A673 (cell line): ENCODE results near the gene MOGAT3. TPM values are rescaled to one million over a fixed set of nuclear protein-coding genes. Genes with fewer than 3 reads are reported as not detected.

Experiments used
- BruUV-seq: library from RNA; stranded (reverse); fragments of 400-500 nt; replicated peaks from 2 replicates; lab custom pipeline; 2021; lab: Mats Ljungman, UMichigan
- CTCF ChIA-PET: fragments of 300-600 bp; sonication (Branson Sonifier 250); formaldehyde crosslinking; loops from one replicate; lab custom pipeline; 2022; ENCODE audit warnings: antibody characterized with exemption; lab: Charles Lee
- POLR2A ChIA-PET: fragments of 300-600 bp; sonication (Branson Sonifier 250); formaldehyde crosslinking; loops from one replicate; lab custom pipeline; 2022; ENCODE audit warnings: antibody characterized with exemption; ENCODE audit not compliant: low non-redundant PET; lab: Charles Lee
- DNase-seq: peaks from one replicate; pipeline ENCODE4 v3.0.0-alpha.2; 2015; ENCODE audit warnings: low spot score
- H3K27ac ChIP-seq: fragments of 200-600 bp; sonication (generic); 2 replicates; pipeline ENCODE4 v1.5.1; 2016; ENCODE audit warnings: mixed run types, low read depth, mild to moderate bottlenecking, mixed read lengths, antibody characterized with exemption, low read length; ENCODE audit not compliant: poor library complexity, severe bottlenecking
- H3K27me3 ChIP-seq: fragments of 200-600 bp; sonication (generic); replicated peaks from 2 replicates; pipeline ENCODE4 v1.6.1; 2017; ENCODE audit warnings: mixed run types, low read depth, mild to moderate bottlenecking, mixed read lengths, antibody characterized with exemption, low read length; ENCODE audit not compliant: insufficient read depth, poor library complexity
- H3K36me3 ChIP-seq: fragments of 200-600 bp; sonication (generic); 2 replicates; pipeline ENCODE4 v1.6.1; 2016; ENCODE audit warnings: mixed run types, mild to moderate bottlenecking, mixed read lengths, antibody characterized with exemption, low read length; ENCODE audit not compliant: insufficient read depth, poor library complexity, severe bottlenecking
- H3K4me1 ChIP-seq: fragments of 200-600 bp; sonication (generic); 2 replicates; pipeline ENCODE4 v1.6.1; 2017; ENCODE audit warnings: mixed run types, mild to moderate bottlenecking, mixed read lengths, antibody characterized with exemption, low read length; ENCODE audit not compliant: insufficient read depth, poor library complexity, severe bottlenecking
- H3K4me3 ChIP-seq: fragments of 200-600 bp; sonication (generic); 2 replicates; pipeline ENCODE4 v1.5.1; 2016; ENCODE audit warnings: low read depth, mixed run types, mild to moderate bottlenecking, mixed read lengths, low read length; ENCODE audit not compliant: poor library complexity, severe bottlenecking
- H3K9me3 ChIP-seq: fragments of 200-600 bp; sonication (generic); 2 replicates; pipeline ENCODE4 v1.6.1; 2016; ENCODE audit warnings: mixed run types, low read depth, mild to moderate bottlenecking, mixed read lengths, antibody characterized with exemption, low read length; ENCODE audit not compliant: poor library complexity, severe bottlenecking
- CTCF ChIP-seq: fragments of 300-800, 200-600 bp; sonication (generic); conservative IDR thresholded peaks from 2 replicates; pipeline ENCODE4 v1.5.1; 2017; ENCODE audit warnings: low read depth, mild to moderate bottlenecking, antibody characterized with exemption, low read length, moderate library complexity, mixed read lengths
- EZH2 ChIP-seq: fragments of 200-600 bp; sonication (generic); IDR thresholded peaks from 2 replicates; pipeline ENCODE4 v1.6.1; 2017; ENCODE audit warnings: borderline replicate concordance, low read depth, mild to moderate bottlenecking, mixed read lengths, antibody characterized with exemption, low read length; ENCODE audit not compliant: poor library complexity, severe bottlenecking
- intact Hi-C: fragments of 100-400 bp; cut with micrococcal nuclease; formaldehyde crosslinking; loops from one replicate; pipeline ENCODE4 v1.10.0; 2022; ENCODE audit not compliant: unreplicated experiment
- total RNA-seq: library from RNA; stranded (reverse); gene quantifications from 2 replicates; pipeline ENCODE4 v1.2.3, GENCODE V29; 2021

MOGAT3 gene
- total RNA-seq, 1 experiment from 2014 or later: not detected

GRCh38 chr7:101189109-101189508 is 11.7 kb downstream of the MOGAT3 start:
- ChIA-PET POLR2A (no interaction called here), CTCF (no interaction called here)
- Histone ChIP-seq H3K9me3 (no peaks in the 10 kb centered on the region), H3K4me3 (no peak overlapping the region), H3K27ac (no peak overlapping the region), H3K27me3 (no peaks in the 10 kb centered on the region), H3K36me3 (no peaks in the 10 kb centered on the region), H3K4me1 (no peaks in the 10 kb centered on the region)
- intact Hi-C loops: no loop called here
- TF ChIP-seq CTCF (no peak), EZH2 (no peak)
- no peak for DNase-seq
- no TSS peak for BruUV-seq

- CTCF ChIA-PET: interaction anchor here (0.7 kb wide), 1 partner anchor 276 kb away, joined by 3 read pairs; no protein-coding TSS in a partner anchor
- DNase-seq: no peak
- Histone ChIP-seq H3K4me3 (no peak overlapping the region), H3K27me3 (no peaks in the 10 kb centered on the region), H3K4me1 (no peaks in the 10 kb centered on the region), H3K36me3 (no peaks in the 10 kb centered on the region), H3K27ac (no peak overlapping the region), H3K9me3 (no peaks in the 10 kb centered on the region)
- intact Hi-C loops: no loop called here
- TF ChIP-seq EZH2: no peak
- BruUV-seq: no TSS peak
- POLR2A ChIA-PET: interaction anchor here (0.7 kb wide), 1 partner anchor 235 kb away, joined by 6 read pairs; no protein-coding TSS in a partner anchor
Measured at GRCh38 chr7:101186844-101187428, 13.9 kb downstream of the MOGAT3 start.

- H3K9me3 ChIP-seq: no peaks in the 10 kb centered on the region
- H3K4me3 ChIP-seq: no peak overlapping the region
- intact Hi-C loops: no loop called here
- CTCF ChIA-PET: interaction anchor here (0.7 kb wide), 1 partner anchor 277 kb away, joined by 3 read pairs; no protein-coding TSS in a partner anchor
- H3K4me1 ChIP-seq: no peaks in the 10 kb centered on the region
- TF ChIP-seq CTCF (no peak), EZH2 (no peak)
- no peaks in the 10 kb centered on the region for H3K36me3 ChIP-seq
- DNase-seq: no peak
- no TSS peak for BruUV-seq
- no peak overlapping the region for H3K27ac ChIP-seq
- POLR2A ChIA-PET: no interaction called here
- no peaks in the 10 kb centered on the region for H3K27me3 ChIP-seq
Measured at GRCh38 chr7:101186194-101186593, 14.6 kb downstream of the MOGAT3 start.
